GM12878 (cell line): ENCODE measurements around the gene DNAI7. TPM values are rescaled to one million over a fixed set of nuclear protein-coding genes. Genes with fewer than 3 reads are reported as not detected.

Experiments used
- ASH2L ChIP-seq: fragments of 300-600, 200-600 bp; sonication (generic); IDR thresholded peaks from 2 replicates; pipeline ENCODE4 v1.6.1; 2017; ENCODE audit warnings: low read depth, mild to moderate bottlenecking, borderline replicate concordance
- BACH1 ChIP-seq: fragments of 450-650 bp; IDR thresholded peaks from 2 replicates; pipeline ENCODE4 v1.6.1; 2017; ENCODE audit warnings: mild to moderate bottlenecking, borderline replicate concordance
- BHLHE40 ChIP-seq, 2 experiments: fragments of 450-650 bp in 1 of 2; IDR thresholded peaks; 2 replicates each; pipeline ENCODE4 v1.6.1; 2011 to 2017; ENCODE audit warnings: low read depth in 2 of 2, borderline replicate concordance in 1 of 2, improper control_type of control experiment in 1 of 2, low read length in 1 of 2, mild to moderate bottlenecking in 1 of 2
- CBX3 ChIP-seq: fragments of 200-600 bp; sonication (generic); IDR thresholded peaks from 2 replicates; pipeline ENCODE4 v1.6.1; 2016; ENCODE audit warnings: low read depth, borderline replicate concordance
- CHD4 ChIP-seq: fragments of 200-600 bp; sonication (generic); IDR thresholded peaks from 2 replicates; pipeline ENCODE4 v1.6.1; 2016; ENCODE audit warnings: mild to moderate bottlenecking
- CREM ChIP-seq: IDR thresholded peaks from 2 replicates; pipeline ENCODE4 v1.6.1; 2014; ENCODE audit warnings: antibody characterized with exemption, low read depth
- E4F1 ChIP-seq: fragments of 450-650 bp; IDR thresholded peaks from 2 replicates; pipeline ENCODE4 v1.6.1; 2018; ENCODE audit warnings: borderline replicate concordance, mild to moderate bottlenecking; ENCODE audit not compliant: partially characterized antibody
- HDAC6 ChIP-seq: fragments of 200-600 bp; sonication (generic); IDR thresholded peaks from one replicate; pipeline ENCODE4 v1.8.0; 2017; ENCODE audit warnings: antibody characterized with exemption; ENCODE audit not compliant: unreplicated experiment
- HSF1 ChIP-seq: fragments of 150-350 bp; IDR thresholded peaks from 2 replicates; pipeline ENCODE4 v1.6.1; 2014; ENCODE audit warnings: mild to moderate bottlenecking, low read depth, low read length
- IKZF2 ChIP-seq, 2 experiments: fragments of 450-650 bp; IDR thresholded peaks; 2 replicates each; pipeline ENCODE4 v1.6.1; 2017; ENCODE audit warnings: mild to moderate bottlenecking in 2 of 2, moderate library complexity in 2 of 2
- JUNB ChIP-seq: IDR thresholded peaks from 2 replicates; pipeline ENCODE4 v1.6.1; 2016; ENCODE audit warnings: antibody characterized with exemption, mild to moderate bottlenecking
- MTA3 ChIP-seq: IDR thresholded peaks from 2 replicates; pipeline ENCODE4 v1.6.1; 2012; ENCODE audit warnings: low read length, inconsistent platforms, borderline replicate concordance
- NR2C1 ChIP-seq: fragments of 450-650 bp; IDR thresholded peaks from 2 replicates; pipeline ENCODE4 v1.6.1; 2017; ENCODE audit warnings: antibody characterized with exemption, mild to moderate bottlenecking, moderate library complexity
- PML ChIP-seq: IDR thresholded peaks from 2 replicates; pipeline ENCODE4 v1.6.1; 2012; ENCODE audit warnings: low read length, inconsistent platforms
- POU2F2 ChIP-seq: IDR thresholded peaks from 3 replicates; pipeline ENCODE4 v1.6.1; 2011; ENCODE audit warnings: low read depth, mild to moderate bottlenecking, low read length, borderline replicate concordance
- RCOR1 ChIP-seq: conservative IDR thresholded peaks from 2 replicates; pipeline ENCODE4 v1.6.1; 2012; ENCODE audit warnings: low read depth, low read length, improper control_type of control experiment
- SPI1 ChIP-seq: IDR thresholded peaks from 2 replicates; pipeline ENCODE4 v1.6.1; 2011; ENCODE audit warnings: low read depth, mild to moderate bottlenecking, low read length, moderate library complexity, borderline replicate concordance; ENCODE audit not compliant: insufficient read depth
- TCF7 ChIP-seq: IDR thresholded peaks from 2 replicates; pipeline ENCODE4 v1.6.1; 2014; ENCODE audit warnings: antibody characterized with exemption, borderline replicate concordance
- ZNF622 ChIP-seq: fragments of 450-650 bp; IDR thresholded peaks from 2 replicates; pipeline ENCODE4 v1.6.1; 2017; ENCODE audit warnings: mild to moderate bottlenecking, inconsistent platforms
- ZNF687 ChIP-seq: fragments of 450-650 bp; IDR thresholded peaks from 2 replicates; pipeline ENCODE4 v1.6.1; 2017; ENCODE audit warnings: mild to moderate bottlenecking, moderate library complexity
- polyA plus RNA-seq, 11 experiments: library from polyadenylated mRNA; depleted of rRNA in 4 of 11; unstranded in 6 of 11; stranded (reverse) in 5 of 11; fragments of >200 nt; fragmentation: Nextera tagmentation in 4 of 11; fragmentation: Illumina TruSeq in 1 of 11; extraction: Ambion mirVana in 4 of 11; extraction: Trizol in 1 of 11; gene quantifications; 1 replicate in 1 of 11; 2 replicates in 10 of 11; pipeline versions ENCODE4 v1.2.1 to v1.2.3, GENCODE V29; 2011 to 2016; ENCODE audit warnings: inconsistent platforms in 2 of 11, missing spikeins in 2 of 11, low read depth in 1 of 11
- total RNA-seq, 4 experiments: library from RNA; depleted of rRNA in 3 of 4; stranded (reverse); fragments of >200 nt in 3 of 4; fragmentation: Illumina TruSeq in 1 of 4; extraction: Trizol in 1 of 4; gene quantifications; 2 replicates each; pipeline versions ENCODE4 v1.2.1 to v1.2.3, GENCODE V29; 2013 to 2021
- TF ChIP-seq, protein P1 (sequence below): fragments of 450-650 bp; IDR thresholded peaks from 2 replicates; pipeline ENCODE4 v1.6.1; 2016; ENCODE audit warnings: mild to moderate bottlenecking

DNAI7 gene
- total and polyA plus RNA-seq, 10 of the 15 experiments (the other 5 are each of a cell fraction or from before 2014, with no cell fraction given), result 0.05 to 0.48 (median 0.13) TPM; not detected in 4

- TF ChIP-seq E4F1 (peak; percentile 97), HDAC6 (no peak), IKZF2 (IDR thresholded peaks at IDR 0.05) (peak in 1 of 2 experiments; percentile 67; a peak in 2 of 4 replicates), HSF1 (0 out of 2 replicates have a peak, but pooled peaks have one; percentile 32), ASH2L (0 out of 2 replicates have a peak, but pooled peaks have one; percentile 0), TCF7 (no peak), MTA3 (0 out of 2 replicates have a peak, but pooled peaks have one; percentile 38), ZNF622 (no peak), BACH1 (no peak), BHLHE40 (IDR thresholded peaks at IDR 0.05; ENCODE audit: borderline replicate concordance in 1 of 2, low read depth in 2 of 2, low read length in 1 of 2) (peak in 1 of 2 experiments; percentile 43; a peak in 1 of 4 replicates), RCOR1 (no peak), ZNF687 (no peak), SPI1 (no peak), CREM (peak; percentile 28; the same call in 1 of the 2 replicates), JUNB (no peak), PML (peak; percentile 72; the same call in 1 of the 2 replicates), NR2C1 (no peak), POU2F2 (peak; percentile 69; the same call in 1 of the 3 replicates), CBX3 (no peak), CHD4 (no peak)
- TF ChIP-seq, protein P1, sequence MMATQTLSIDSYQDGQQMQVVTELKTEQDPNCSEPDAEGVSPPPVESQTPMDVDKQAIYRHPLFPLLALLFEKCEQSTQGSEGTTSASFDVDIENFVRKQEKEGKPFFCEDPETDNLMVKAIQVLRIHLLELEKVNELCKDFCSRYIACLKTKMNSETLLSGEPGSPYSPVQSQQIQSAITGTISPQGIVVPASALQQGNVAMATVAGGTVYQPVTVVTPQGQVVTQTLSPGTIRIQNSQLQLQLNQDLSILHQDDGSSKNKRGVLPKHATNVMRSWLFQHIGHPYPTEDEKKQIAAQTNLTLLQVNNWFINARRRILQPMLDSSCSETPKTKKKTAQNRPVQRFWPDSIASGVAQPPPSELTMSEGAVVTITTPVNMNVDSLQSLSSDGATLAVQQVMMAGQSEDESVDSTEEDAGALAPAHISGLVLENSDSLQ, result peak; percentile 91
These were observed at the start of gene DNAI7, which contains the start of gene ETFRF1 (continued) for GRCh38 chr12:25195056-25195971.
